Measurements from ENCODE around the gene PRLR. TPM values are rescaled to one million over a fixed set of nuclear protein-coding genes. Genes with fewer than 3 reads are reported as not detected.

Gene PRLR
- total and polyA plus RNA-seq, 2 of the 13 experiments (the other 11 are each of a cell fraction or from before 2014, with no cell fraction given) = 12.2 to 13.3 TPM

DNA sequence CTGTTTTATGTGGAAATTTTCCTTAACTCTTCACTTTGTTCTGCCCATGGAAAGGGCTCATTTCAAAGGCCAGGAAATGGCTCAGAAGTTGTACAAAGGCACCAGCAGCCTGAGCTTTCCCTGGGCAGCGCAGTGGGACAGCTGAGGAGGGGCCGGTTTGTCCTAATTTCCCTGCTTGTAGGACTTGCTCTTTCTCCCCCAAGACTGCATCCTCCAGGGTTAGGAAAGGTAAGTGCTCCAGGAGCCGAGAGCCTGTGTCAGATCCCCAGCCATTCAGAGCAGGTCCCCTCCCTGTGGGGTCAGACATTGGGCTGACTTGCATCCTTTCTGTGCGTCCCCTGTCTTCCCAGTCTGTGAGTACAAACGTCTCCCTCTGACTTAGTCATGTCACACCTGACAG, 226.1 kb downstream of the PRLR start (continued):
- TF ChIP-seq, protein P1, sequence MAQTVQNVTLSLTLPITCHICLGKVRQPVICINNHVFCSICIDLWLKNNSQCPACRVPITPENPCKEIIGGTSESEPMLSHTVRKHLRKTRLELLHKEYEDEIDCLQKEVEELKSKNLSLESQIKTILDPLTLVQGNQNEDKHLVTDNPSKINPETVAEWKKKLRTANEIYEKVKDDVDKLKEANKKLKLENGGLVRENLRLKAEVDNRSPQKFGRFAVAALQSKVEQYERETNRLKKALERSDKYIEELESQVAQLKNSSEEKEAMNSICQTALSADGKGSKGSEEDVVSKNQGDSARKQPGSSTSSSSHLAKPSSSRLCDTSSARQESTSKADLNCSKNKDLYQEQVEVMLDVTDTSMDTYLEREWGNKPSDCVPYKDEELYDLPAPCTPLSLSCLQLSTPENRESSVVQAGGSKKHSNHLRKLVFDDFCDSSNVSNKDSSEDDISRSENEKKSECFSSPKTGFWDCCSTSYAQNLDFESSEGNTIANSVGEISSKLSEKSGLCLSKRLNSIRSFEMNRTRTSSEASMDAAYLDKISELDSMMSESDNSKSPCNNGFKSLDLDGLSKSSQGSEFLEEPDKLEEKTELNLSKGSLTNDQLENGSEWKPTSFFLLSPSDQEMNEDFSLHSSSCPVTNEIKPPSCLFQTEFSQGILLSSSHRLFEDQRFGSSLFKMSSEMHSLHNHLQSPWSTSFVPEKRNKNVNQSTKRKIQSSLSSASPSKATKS (CRISPR knock-in tag; IDR thresholded peaks at IDR 0.05) = no peak

DNA sequence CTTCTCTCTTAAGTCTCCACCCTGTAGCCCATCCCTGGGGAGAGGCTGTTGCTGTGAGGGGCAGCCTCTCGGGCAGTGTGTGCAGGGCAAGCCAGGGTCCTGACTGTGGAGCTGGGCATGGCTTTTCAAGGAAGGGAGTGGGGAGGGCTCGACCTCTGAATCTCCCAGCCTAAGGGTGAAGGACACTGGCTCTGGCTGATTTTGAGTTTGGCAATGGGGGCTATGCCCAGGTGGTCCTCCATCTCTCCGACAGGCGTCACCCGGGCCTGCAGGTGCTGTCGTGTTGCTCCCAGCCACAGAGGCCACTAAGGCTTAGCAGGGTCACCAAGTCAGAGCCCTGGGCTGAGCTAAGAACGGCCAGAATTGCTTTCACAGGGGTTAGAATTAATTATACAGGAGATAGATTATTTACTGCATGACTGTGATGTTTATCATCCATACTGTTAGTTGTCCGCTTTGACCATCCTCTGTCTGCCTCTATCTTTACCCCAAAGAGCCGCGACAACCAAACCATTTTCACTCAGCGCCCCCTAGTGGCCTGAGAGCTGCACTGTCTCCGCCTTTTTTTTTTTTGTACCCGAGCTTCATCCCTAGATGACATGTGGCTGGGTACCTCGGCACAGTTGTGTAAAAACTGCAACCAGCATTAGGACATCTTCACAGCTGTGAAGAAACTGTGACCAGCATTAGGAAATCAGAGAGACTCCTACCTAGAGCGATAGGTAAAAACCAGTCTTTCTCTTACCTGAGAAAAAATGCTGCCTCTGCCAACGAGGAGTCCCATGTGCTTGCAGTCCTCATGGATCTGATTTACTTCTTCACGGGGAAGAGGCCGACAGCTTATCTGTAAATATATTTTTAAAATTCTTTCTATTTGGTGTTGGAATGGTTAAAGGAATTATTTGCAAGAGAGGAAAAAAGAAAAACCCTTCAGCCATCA, 227.0 kb downstream of the PRLR start:
- H3K4me1 ChIP-seq (ENCODE audit: insufficient read depth, low read length) = no peaks in the 10 kb centered on the region
- peak; percentile 94 for ATAC-seq
- no peaks in the 10 kb centered on the region for H3K27me3 ChIP-seq (ENCODE audit: control insufficient read depth in 1 of 2, insufficient read depth in 2 of 2, low read length in 2 of 2)
- intact Hi-C loops (cut with micrococcal nuclease; ENCODE audit: unreplicated experiment) (loop anchor here (1.0 to 5.0 kb wide), 2 partner anchors 45 to 531 kb away; no protein-coding TSS in a partner anchor), in situ Hi-C loops (cut with HindIII; ENCODE audit: extremely low pct_ligation_motif_present, low pct_unique_long_range_greater_than_20kb) (loop anchor here (10.0 kb wide), 1 partner anchor 518 kb away; no protein-coding TSS in a partner anchor)
- no peak overlapping the region for H3K4me3 ChIP-seq (replicated peaks in 1 of 3; ENCODE audit: insufficient read depth in 1 of 3, low read depth in 2 of 3, low read length in 3 of 3)
- no peak overlapping the region for H3K9ac ChIP-seq (ENCODE audit: insufficient read depth, low read depth, low read length)
- no peak overlapping the region for H3K27ac ChIP-seq (ENCODE audit: extremely low read length, insufficient read depth, low read length)
- H2AFZ ChIP-seq (ENCODE audit: low read length) = no peak overlapping the region
- no peak overlapping the region for H3K4me2 ChIP-seq (ENCODE audit: low read depth, low read length)
- H3K36me3 ChIP-seq (replicated peaks in 1 of 2; ENCODE audit: control insufficient read depth in 1 of 2, insufficient read depth in 2 of 2, low read length in 2 of 2) = no peaks in the 10 kb centered on the region
- 19% methylated on average over 12 of the region's 18 CpGs for WGBS (ENCODE audit: low lambda C conversion rate)
- no peaks in the 10 kb centered on the region for H3K79me2 ChIP-seq (ENCODE audit: insufficient read depth, low read length)
- no peaks in the 10 kb centered on the region for H4K20me1 ChIP-seq (ENCODE audit: insufficient read depth, low read length)
- POLR2A ChIA-PET = interaction anchor here (0.6 kb wide), 1 partner anchor 19 kb away, joined by 4 read pairs; no protein-coding TSS in a partner anchor
- peak; percentile 43 for DNase-seq (ENCODE audit: low spot score)
- no peaks in the 10 kb centered on the region for H3K9me3 ChIP-seq (ENCODE audit: low read length)
- CTCF ChIA-PET (ENCODE audit: low intra/inter-chr PET ratio, low total read pairs) = interaction anchor here (3.0 kb wide), 1 partner anchor 46 kb away, joined by 24 read pairs; no protein-coding TSS in a partner anchor
- no TSS peak for BruUV-seq (replicated peaks)
- FAIRE-seq = peak; percentile 64
- TF ChIP-seq, protein P2, sequence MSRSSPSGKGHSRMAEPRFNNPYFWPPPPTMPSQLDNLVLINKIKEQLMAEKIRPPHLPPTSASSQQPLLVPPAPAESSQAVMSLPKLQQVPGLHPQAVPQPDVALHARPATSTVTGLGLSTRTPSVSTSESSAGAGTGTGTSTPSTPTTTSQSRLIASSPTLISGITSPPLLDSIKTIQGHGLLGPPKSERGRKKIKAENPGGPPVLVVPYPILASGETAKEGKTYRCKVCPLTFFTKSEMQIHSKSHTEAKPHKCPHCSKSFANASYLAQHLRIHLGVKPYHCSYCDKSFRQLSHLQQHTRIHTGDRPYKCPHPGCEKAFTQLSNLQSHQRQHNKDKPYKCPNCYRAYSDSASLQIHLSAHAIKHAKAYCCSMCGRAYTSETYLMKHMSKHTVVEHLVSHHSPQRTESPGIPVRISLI (CRISPR knock-in tag; IDR thresholded peaks at IDR 0.05; ENCODE audit: borderline replicate concordance) = peak; percentile 91
- peak; percentile 84 for TF ChIP-seq STAG1 (CRISPR knock-in tag; IDR thresholded peaks at IDR 0.05)
- TF ChIP-seq, protein P3, sequence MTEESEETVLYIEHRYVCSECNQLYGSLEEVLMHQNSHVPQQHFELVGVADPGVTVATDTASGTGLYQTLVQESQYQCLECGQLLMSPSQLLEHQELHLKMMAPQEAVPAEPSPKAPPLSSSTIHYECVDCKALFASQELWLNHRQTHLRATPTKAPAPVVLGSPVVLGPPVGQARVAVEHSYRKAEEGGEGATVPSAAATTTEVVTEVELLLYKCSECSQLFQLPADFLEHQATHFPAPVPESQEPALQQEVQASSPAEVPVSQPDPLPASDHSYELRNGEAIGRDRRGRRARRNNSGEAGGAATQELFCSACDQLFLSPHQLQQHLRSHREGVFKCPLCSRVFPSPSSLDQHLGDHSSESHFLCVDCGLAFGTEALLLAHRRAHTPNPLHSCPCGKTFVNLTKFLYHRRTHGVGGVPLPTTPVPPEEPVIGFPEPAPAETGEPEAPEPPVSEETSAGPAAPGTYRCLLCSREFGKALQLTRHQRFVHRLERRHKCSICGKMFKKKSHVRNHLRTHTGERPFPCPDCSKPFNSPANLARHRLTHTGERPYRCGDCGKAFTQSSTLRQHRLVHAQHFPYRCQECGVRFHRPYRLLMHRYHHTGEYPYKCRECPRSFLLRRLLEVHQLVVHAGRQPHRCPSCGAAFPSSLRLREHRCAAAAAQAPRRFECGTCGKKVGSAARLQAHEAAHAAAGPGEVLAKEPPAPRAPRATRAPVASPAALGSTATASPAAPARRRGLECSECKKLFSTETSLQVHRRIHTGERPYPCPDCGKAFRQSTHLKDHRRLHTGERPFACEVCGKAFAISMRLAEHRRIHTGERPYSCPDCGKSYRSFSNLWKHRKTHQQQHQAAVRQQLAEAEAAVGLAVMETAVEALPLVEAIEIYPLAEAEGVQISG (CRISPR knock-in tag; IDR thresholded peaks at IDR 0.05) = peak; percentile 26; the same call in 1 of the 2 replicates
- TF ChIP-seq ZBTB42 (CRISPR knock-in tag; IDR thresholded peaks at IDR 0.05) = no peak
- TF ChIP-seq HDAC1 (CRISPR knock-in tag; IDR thresholded peaks at IDR 0.05) = 0 out of 2 replicates have a peak, but pooled peaks have one; percentile 14
- 0 out of 2 replicates have a peak, but pooled peaks have one; percentile 16 for TF ChIP-seq GATAD2A (CRISPR knock-in tag; IDR thresholded peaks at IDR 0.05)
- peak; percentile 36 for TF ChIP-seq XRCC5 (optimal IDR thresholded peaks at IDR 0.05; ENCODE audit: low read length)
- no peak for TF ChIP-seq ZNF598 (CRISPR knock-in tag; IDR thresholded peaks at IDR 0.05; ENCODE audit: borderline replicate concordance)
- peak; percentile 86 for TF ChIP-seq SMC3 (IDR thresholded peaks at IDR 0.05; ENCODE audit: low read length)
- TF ChIP-seq, protein P4, sequence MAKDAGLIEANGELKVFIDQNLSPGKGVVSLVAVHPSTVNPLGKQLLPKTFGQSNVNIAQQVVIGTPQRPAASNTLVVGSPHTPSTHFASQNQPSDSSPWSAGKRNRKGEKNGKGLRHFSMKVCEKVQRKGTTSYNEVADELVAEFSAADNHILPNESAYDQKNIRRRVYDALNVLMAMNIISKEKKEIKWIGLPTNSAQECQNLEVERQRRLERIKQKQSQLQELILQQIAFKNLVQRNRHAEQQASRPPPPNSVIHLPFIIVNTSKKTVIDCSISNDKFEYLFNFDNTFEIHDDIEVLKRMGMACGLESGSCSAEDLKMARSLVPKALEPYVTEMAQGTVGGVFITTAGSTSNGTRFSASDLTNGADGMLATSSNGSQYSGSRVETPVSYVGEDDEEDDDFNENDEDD (CRISPR knock-in tag; IDR thresholded peaks at IDR 0.05; ENCODE audit: borderline replicate concordance) = no peak
